EL (cell line): ENCODE data around the gene EDAR.

Experiments
- DNase-seq: peaks from one replicate; pipeline ENCODE4 v3.0.0-alpha.2; 2016

EDAR gene

DNA sequence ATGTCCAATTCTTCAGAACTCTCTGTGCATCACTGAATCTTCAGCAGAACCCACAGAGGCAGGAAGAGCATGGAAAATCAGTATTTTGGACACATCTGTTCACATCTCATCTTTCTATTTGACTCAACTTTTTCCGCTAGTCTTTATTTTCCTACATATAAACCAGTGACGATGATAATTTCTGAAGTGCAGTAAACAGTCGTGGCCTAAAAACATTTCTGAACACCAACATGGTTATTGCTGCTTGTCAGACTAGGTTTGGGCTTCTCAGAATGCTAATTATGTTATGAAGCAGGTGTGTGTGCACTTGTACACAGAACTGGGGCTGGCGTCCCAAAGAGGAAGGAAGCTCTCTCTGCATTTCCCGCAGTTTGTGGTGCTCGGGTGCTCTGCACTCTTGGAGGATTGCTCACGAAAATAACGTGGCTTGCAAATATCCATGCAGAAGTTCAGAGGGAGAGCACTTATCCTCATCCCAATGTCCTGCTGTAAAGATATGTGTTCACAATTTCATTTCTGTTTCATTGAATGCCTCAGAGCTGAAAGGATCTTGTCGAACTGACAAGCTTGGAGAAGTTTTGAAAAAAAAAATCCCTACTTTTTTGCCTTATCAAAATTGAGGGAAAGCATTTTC, 50.8 kb downstream of the EDAR start:
- DNase-seq = no peak

DNA sequence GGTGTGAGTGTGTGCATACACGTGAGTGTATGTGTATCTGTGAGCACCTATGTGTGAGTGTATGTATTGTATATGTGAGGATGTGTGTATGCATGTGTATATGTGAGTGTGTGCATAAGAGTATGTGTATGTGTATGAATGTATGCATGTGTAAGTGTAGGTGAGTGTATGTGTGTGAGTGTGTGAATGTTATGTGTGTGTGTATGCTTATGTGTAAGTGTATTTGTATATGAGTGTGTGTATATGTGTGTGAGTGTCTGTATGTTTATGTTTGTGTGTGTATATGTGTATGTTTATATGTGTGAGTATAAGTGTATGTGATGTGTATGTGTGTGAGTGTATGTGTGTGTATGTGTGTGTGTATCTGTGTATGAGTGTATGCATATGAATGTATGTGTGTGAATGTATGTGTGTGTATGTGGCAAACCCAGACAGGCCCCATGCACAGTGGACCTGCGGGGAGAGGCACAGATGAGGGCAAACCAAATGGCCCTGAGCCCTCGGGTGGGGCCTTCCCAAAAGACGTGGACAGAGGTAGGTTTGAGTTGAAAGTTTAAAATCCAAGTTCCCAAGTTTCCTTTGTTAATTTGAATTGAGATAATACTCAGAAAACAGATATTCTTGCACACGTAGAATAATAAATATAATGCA, 51.5 kb downstream of the EDAR start:
- DNase-seq = no peak

DNA sequence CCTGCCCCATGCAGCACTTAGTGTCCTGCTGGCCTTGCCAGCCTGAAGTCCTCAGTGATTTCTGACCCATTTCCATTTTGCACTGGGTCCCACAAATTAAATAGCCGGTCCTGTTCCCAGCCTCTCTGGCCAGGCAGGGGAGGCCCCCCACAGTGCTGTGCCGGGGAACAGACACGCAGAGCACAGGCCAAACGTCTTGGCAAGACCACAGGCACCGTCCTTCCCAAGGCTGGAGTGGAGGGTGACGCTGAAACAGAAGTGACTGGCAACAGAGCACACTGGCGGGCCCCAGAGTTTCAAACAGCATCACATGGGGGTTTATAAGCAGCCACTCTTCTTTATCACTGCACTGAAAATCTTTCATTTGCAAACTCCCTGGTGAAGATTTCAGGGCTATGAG, 52.2 kb downstream of the EDAR start:
- DNase-seq = no peak

DNA sequence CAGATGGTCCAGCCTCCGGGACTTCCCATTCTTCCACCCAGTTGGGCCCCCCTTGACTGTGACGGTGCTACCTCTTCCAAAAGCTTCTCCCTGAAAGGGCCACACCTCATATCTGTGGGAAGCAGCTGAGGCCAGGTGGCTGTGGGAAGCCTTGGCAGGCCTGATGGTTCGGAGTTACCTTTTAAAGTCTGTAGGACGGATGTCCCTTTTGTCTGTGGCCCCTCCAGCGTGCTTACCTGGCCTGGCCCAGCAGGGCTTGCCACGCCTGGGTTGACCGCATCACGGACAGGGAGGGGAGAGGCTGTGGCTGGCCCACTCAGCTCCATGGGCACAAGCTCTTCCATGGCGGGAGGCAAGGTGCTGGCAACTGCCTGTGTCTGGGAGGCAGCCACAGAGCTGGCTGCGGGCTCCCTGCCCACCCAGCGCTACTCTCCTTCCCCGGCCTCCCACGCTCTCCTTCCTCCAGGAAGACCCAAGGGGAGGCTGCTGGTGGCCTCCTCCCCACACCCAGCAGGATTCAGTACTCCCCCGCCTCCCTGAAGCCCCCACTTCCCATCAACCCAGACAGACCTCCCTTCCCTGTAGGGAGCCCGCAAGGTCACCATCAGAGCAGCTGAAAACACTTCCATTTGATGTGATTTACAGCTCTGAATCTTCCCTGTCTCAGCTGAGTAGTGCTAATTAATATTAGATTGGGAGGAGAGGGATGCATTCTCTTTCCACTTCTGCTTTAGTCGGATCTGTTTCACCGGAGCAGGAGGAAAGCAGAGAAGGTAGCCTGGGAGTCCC, 52.8 kb downstream of the EDAR start:
- no peak for DNase-seq

DNA sequence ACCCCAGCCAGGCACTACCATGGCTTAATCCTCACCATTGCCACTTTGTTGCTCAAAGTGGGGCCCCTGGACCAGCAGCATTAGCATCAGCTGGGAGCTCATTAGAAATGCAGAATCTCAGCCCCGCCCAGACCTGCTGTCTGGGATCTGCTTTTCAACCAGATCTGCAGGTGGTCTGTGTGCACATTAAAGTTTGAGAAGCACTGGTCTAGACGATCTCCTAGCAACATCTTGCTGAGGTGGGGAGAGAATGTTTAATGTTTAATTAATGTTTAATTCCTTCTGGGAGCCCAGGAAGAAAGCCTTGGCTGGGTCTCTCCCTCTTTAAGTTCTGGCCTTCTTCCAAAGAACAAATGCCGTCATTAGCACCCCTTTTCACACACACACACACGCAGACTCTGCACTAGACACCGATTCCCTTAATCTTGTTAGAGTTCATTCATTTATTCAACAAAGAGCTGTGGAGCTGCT, 53.7 kb downstream of the EDAR start:
- DNase-seq = no peak

DNA sequence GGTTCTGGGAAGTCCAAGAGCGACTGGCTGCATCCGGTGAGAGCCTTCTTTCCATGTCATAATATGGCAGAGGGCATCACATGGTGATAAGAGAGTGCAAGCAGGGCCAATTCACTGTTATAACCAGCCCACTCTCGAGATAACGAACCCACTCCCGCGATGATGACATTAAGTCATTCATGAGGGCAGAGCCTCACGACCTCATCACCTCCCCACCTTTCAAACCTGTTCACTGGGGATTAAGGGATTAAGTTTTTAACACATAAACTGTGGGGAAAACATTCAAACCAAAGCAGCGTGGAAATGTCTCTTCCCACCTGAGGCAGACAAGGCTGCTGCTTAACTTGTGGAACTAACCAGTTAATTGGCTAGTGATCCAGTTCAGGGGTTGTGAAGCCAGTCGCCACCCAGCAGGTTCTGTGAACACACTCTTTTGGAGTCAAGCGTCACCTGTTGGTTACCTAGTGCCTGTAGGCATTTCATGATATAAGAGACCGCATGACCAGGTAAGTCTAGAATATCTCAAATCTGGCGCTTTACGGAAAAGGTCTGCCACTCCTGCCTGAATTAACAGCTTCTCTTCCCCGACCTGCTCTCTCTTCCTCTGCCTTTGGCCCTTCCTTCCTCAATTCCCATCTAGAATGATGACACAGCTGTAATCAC, 54.3 kb downstream of the EDAR start:
- DNase-seq = no peak

DNA sequence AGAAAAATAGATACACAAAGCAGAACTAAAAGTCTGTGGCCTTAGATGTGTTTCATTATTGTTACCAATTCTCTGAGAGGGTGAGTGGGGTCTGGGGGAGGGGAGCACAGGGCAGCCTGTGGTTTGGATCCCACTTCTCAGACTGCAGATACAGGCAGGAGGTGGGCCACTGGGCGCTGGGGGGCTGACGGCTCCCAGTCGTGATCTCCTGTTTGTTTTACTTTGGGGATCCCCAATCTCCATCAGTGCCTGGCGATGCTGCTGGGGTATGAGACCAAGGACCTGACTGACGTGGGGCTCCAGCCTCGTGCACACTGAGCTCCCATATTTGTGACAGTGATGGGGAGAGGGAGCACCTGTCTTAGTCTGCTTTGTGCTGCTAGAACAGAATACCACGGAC, 54.9 kb downstream of the EDAR start:
- DNase-seq = no peak

DNA sequence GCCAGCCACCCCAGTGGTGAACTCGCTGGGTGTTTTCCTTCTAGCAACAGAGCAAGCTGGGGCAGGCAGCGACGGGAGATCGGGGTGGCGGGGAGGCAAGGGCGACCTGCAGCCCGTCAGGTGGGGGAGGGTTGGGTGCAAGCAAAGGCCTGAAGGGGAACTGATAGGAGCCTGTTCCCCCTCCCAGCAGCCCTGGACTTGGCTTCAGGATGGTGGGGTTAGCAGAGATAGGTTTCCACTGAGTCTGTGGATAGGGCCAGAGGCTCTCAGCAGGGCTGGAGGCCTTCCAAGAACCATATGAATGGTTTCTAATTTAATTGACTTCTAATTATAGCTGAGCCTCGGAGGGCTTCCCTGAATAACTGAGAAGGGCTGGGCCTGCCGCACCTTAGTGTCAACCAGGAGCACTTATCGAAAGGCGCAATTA, 55.3 kb downstream of the EDAR start:
- DNase-seq = no peak

DNA sequence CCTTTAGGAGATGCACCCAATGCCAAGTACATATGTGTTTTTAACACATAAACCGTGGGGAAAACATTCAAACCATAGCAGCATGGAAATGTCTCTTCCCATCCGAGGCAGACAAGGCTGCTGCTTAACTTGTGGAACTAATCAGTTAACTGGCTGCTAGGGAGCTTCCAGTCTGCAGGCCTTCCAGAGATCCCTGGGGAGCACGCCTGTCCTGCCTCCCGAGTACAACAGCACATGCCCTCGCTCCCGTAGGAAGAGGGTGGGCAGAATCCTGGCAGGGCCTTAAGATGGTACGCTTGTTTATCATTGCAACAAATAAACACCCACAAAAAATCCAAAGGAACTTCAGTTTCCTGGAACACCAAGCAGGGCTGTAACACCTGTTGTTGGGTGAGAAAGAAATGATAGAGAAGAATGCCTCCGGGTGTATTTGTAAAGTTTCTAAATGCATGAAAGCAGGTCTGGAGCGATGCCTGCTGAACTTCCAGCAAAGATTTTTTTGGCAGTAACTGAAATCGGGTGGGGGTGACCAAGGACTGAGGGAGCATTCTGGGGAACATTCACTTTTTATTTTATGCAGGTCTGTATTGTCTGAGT, 56.2 kb downstream of the EDAR start:
- no peak for DNase-seq

DNA sequence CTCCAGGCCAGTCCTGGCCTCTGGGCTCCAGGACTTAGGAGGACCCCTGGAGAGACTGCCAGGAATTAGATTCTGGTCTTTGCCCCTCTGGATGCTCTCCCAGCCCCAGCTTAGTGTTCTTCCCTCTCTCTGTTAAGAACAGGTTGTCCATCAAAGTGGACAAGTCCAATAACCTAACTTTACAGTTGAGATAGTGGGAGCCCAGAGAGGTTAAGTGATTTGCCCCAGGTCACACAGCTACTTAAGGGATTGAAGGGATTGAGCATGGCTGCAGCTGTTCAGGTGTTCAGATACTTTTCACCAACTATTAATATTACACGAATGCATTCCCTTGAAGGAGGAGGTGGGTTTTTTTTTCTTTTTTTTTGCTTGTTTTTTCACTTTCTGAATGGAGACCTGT, 57.6 kb downstream of the EDAR start:
- DNase-seq = no peak

DNA sequence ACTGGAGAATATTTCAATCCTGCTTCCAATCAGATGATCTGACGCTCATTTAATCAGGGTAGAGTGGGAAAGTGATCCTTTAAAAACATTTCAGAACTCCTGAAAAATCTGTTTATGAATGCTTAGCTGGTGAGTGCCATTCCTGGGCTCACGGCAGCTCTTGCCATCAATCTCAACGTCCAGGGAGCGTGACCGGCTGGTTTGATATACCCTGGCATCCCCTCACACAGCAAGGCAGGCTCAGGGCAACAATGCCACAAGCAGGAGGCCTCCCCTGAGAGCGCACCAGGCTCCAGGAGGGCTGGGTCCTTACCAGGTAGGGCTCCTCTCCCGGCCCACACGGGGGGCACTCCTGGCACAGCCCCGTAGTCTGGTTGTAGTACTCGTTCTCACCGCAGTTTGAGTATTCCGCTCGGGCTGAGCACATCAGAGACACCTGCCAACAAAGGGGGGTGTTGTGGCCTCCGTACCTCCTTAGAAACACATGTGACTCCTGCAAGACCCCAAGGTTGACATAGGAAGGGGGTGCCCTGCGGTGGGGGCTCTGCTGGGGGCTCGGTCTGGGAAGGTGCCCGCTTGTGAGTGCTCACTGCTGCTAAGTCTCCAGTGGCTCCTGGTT, 59.1 kb downstream of the EDAR start:
- no peak for DNase-seq

DNA sequence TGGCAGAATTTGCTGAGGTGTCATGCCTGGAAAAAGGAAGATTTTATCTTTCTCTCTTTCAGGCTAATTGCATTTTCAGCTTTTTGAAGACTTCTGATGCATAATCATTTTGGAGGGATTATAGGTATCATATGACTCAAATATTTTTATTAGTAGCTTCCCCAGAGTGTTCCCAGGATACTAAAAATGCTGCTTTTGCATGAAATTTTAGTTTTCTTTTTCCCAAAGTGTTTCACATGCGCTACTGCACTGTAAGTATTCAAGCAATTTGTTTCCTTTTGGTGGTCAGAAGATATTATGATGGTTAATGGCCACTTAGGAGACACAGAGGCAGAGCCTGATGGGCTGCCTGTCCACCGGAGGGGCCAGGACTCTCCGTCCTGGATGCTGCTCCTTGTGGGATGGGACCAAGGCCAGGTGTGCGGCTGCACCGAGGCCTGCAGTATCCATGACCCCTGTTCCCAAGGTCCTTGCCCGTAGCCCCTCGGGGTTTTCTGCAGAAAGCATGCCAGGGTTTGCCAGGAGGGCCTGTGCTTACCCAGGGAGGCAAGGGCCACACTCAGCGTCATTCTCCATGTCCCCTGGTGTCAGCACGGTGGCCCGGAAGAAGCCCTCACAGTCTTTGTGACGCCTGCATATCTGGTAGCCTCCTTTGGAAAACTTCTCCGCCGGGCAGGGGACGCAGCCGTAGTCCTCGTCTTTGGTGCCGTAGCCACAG, 60.2 kb downstream of the EDAR start:
- DNase-seq = no peak

DNA sequence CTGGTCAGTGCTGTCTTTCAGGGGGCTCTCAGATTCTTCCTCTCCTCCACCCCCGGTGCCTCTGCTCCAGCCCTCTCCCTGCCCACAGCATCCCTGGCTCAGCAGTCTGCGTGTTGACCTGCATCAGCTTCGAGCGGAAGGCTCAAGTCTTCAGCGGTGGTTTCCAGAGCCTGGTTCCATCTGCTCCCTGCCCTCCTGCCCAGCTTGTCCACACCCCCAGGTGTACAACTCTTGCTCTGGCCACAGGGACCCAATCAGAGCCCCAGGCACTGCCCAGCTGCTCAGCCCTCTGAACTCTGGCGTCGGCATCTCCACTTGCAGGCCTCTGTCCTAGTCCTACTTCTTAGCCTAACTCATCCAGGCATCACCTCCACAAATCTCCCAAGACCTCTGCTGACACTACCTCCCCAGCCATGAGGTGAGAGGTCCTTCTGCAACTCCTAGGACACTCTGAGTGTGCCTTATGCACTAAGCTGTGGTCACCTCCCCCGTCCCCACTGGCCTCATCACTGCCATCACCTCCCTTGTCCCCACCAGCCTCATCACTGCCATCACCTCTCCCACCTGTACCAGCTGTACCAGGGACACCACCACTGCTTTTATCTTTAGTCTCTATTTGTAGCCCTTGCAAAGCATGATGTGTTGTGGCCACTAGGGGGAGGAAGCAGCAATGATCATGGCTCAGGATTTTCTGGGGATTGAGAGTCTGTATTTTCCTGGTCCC, 60.9 kb downstream of the EDAR start:
- peak; percentile 49 for DNase-seq

DNA sequence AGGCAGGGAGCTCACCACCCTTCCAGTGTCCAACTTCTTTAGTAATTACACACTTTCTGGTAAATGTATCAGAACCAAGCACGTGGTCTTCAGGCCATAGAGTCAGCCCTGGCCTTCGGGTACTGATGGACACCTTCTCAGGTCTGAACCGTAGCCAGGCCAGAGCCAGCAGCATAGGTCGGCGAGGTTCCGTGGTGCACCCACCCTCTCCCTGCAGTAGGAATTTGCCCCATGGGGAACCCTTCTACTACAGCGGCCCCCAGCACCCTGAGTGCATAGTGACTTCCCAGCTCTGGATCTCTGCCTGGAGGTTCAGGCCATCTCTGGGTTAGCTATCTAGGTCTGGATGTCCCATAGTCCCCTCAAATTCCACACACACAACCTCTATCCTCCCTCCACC, 61.6 kb downstream of the EDAR start:
- no peak for DNase-seq

DNA sequence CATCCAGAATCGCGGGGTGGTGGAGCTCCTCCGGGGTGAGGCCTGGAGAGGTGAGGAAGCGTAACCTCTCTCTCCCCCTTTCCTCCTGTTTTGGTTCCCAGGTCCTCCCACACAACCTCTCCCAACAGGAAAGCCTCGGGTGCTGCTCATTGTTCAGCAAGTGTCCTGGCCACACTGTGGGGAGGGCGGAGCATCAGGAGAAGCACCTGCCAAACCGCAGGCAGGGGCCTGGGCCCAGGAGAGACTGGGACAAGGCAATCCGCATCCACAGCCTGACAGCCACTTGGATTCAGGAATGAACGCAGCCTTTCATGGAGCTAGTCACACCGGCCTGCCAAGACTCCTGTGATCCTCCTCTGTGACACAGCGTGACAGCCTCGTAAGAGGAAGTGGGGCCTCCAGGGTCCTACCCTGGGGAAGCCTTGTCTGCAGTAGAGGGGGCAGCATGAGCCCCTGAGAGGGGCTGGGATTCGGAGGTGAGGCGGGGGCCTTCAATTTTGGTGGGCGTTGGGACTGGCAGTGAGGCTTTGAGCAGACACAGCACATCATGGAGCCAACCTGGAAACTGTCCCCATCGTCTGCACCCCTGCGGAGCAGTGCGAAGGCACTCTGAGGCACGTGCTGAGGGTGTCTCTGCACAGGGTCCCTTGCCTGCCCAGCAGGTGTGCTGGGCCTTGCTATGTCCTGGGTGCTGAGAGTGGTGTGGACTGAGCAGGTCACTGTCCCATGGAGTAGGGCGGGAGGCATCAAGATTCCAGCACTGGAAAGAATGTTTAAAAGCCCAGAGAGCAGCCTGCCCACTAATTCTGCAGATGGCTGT, 62.2 kb downstream of the EDAR start:
- no peak for DNase-seq

DNA sequence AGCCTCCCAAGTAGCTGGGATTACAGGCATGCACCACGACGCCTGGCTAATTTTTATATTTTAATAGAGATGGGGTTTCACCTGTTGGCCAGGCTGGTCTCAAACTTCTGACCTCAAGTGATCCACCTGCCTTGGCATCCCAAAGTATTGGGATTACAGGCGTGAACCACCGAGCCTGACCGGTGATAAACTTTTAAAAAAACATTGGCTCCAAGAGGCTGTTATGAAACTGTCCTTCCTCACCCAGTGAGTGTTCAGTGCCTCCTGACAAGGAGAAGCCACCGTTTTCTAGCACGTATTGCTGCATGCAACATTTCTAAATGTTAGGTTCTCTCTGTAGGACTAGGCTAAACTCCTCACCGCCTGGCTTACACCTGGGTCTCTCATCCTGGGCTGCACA, 63.3 kb downstream of the EDAR start:
- DNase-seq = no peak

DNA sequence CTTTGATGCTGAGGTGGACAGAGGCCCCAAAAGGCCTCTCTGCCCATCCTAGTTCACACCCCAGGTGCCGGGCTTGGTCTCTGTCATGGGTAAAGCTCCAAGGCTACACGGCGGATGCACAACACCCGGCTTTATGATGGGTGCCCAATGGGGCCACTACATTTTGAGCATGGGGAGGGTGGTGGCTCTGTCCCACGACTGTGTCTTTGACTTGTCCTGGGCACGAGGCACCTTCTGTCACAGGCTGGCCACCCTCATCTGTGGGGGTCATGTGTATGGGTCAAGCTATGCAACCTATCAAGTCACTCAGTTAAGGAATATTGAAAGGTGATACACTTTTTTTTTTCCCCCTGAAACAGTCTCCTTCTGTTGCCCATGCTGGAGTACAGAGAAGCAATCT, 63.7 kb downstream of the EDAR start:
- no peak for DNase-seq

DNA sequence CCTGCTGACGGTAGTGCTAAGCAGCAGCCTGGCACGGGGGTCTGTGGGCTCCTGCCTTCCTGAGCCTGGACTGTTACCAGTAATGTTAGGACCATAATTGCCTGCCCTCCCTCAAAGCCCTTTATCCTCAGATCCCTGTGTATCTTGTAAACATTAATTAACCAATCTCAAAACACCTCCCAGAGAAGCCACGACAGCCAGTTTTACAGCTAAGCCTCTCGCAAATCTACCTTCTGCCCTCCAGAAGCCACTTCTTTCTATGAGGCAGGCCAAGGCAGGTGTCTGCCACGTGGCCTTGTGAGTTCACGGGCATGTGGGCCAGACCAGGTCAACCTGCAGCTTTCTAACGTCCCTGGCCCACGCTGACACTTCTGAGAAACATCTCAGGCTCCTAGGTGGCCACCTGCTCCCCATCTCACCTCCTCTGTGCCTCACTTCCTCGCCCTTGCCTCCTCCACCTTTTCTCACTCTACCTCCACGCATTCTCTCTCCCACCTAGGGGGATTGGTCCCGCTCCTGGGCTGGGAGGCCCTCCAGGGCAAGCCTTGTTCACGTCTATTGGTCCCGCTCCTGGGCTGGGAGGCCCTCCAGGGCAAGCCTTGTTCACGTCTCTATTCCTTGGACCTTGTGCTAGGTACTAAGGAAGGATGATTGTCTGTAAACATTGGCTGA, 64.3 kb downstream of the EDAR start:
- DNase-seq = no peak

DNA sequence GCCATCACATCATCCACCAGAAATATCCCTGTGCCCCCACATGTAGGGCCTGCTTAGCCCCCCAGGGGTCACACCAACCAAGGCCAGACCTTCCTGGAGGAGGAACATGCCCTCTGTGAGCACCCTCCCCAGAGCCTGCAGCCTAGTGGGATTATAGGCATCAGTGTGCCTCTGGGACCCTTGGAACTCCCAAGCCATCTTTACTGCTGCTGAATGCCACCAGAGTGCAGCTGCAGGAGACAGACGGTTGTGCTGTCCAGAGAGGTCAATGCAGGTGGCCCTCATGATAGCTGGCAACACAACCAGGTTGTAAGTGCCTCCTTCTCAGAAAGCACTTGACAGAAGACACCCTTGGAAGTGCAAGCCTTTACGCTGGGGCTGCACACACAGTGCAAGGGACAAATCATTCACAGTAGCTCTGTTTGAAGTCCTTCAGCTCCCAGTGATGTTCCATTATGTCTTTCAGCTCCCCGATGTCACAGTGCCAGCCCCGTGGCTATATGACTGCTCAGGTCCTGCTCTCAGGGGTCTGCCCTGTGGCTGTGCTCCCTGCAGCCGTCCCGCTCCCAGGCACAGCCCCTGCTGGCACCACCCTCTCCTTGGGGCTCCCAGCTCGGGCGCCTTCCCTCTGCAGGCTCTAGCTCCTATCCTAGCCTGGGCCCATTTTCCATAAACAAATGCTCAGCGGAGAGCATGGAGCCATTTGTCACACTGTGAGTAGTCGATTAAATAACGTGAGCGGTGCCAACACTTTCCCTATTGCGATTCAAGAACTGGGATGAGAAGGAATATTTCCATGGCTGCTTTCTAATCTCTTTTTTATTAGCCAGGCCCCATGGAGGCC, 65.1 kb downstream of the EDAR start:
- DNase-seq = no peak
